Peyer's patch (tissue), 4 donors: ENCODE results near the gene CDK6.

Source experiments
- POLR2A ChIP-seq, 2 donors: fragments of 450-650 bp; IDR thresholded peaks; one replicate each; pipeline ENCODE4 v1.5.1; 2017; ENCODE audit warnings: antibody characterized with exemption in 2 of 2, mild to moderate bottlenecking in 2 of 2, moderate library complexity in 2 of 2
- TF ChIP-seq, protein P1 (sequence below), 6 experiments: fragments of 450-650 bp in 4 of 6; fragments of 200-600 bp in 2 of 6; sonication (generic) in 1 of 6; IDR thresholded peaks; one replicate each; pipeline ENCODE4 v1.5.1; 2017 to 2019; ENCODE audit warnings: antibody characterized with exemption in 6 of 6, mild to moderate bottlenecking in 3 of 6, moderate library complexity in 1 of 6

DNA sequence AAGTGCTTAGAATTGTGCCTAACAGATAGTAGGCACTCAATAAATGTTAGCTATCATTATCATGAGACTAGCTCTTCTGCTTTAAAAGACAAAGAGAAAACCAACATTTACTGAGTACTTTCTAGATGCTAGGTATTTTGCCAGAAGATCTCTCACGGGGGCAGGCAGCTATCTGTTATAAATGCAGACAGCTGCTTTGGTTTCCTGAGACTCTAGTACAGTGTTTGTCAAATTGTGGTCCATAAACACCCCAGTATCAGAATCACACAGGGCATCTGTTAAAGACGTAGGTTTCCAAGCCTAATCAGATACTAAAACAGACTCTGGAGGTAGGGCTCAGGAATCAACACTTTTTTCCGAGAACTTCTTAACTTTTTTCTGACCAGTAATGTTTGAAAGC lies 260.1 kb downstream of the CDK6 start:
- TF ChIP-seq POLR2A (IDR thresholded peaks at IDR 0.05): no peak
- TF ChIP-seq, protein P1, sequence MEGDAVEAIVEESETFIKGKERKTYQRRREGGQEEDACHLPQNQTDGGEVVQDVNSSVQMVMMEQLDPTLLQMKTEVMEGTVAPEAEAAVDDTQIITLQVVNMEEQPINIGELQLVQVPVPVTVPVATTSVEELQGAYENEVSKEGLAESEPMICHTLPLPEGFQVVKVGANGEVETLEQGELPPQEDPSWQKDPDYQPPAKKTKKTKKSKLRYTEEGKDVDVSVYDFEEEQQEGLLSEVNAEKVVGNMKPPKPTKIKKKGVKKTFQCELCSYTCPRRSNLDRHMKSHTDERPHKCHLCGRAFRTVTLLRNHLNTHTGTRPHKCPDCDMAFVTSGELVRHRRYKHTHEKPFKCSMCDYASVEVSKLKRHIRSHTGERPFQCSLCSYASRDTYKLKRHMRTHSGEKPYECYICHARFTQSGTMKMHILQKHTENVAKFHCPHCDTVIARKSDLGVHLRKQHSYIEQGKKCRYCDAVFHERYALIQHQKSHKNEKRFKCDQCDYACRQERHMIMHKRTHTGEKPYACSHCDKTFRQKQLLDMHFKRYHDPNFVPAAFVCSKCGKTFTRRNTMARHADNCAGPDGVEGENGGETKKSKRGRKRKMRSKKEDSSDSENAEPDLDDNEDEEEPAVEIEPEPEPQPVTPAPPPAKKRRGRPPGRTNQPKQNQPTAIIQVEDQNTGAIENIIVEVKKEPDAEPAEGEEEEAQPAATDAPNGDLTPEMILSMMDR (IDR thresholded peaks at IDR 0.05): no peak
